HG02588 (cell line): ENCODE data around the gene FHAD1.
"Not testable (repeated sequence)": the region's sequence is repeated elsewhere in the genome, so short reads cannot be mapped to it uniquely, and the experiment has no call there.

Source experiments
- ATAC-seq: cut with Tn5 transposase; IDR thresholded peaks from one replicate; pipeline ENCODE4 v1.9.1; 2021; ENCODE audit warnings: mild to moderate bottlenecking, moderate library complexity; ENCODE audit not compliant: unreplicated experiment

The FHAD1 gene

DNA sequence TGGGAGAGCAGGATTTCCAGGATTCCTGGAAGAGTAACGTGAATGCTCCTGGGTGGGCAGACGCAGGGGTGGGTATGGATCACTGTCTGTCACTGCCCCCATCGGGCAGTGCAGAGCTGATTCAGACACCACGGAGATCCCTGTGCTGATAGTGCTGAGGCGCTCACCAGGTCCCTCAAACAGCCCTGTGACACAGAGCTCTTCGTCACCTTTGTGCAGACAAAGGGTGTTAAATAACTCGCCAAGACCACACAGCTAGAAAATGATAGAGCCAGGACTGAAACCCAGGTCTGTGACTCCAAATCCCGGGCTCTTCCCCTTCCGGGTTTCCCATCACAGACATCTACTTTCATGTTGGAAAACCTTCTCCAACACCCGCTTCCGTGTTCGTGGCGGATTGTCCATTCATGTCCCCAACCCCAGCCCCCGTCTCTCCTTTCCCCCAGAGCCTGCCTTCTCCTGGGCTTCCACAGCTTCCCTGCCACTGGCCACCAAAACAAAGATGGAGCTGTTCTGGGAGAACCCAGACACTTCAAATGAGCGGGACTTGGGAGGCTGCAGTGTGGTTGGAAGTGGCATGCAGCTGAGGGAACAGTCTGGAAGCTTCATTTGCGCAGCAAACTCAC, 165.3 kb downstream of the FHAD1 start:
- ATAC-seq: no peak

DNA sequence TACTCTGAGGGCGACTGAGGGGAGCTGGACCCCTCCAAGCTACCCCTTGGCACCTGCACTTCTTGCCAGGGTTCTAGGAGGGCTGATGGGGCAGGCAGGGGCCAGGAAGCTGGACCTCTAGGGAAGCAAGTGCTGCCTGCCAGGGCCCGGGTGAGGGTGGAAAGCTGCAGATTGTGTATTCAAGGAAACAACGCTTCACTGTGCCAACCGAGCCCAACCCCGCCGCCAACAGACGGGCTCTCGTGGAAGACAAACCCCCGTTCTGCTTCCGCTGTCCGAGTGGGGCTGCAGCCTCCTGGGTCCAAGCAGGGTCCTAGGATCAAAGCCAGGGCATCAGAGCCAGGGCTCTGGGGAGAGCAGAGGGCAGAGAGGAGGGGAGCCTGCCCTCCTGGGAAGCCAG, 165.8 kb downstream of the FHAD1 start:
- ATAC-seq: no peak

DNA sequence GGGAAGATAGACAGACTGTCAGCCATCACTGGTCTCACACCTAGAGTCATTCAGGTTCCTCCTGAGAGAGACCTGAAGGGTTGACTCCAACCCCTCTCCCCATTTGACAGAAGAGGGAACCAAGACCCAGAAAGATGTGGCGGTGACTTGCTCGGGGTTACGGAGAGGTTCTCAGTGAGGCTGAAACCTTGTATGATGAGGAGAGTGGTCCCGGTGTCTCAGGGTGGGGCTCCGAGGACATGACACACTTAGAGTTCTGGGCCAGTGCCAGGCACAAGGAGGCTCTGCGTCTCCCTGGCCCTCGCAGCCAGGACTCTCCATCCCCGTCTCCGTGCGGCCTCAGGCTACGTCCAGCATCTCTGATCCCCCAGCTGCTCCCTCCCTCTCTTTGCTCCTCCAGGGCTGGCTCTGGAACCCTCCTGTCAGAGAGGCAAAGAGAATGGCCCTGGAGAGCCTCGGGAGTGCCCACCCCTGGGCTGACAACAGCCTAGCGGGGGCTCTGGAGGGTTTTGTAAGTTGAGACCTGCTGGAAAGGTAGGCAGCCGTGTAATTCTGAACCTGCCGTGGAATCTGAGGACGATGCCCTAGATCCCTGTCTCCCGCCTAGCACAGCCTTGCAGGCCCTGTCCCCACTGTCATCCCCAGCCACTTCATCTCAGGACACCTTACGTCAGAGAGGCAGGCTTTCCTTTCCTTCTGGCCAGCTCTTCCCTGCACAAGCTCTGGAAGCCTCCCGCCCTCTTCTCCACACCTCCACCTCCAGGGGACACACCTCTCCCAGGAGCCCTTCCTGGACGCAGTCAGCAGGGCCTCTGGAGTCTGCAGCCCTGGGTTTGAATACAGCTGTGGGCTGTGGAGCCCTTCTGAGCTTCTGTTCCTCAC, 166.8 kb downstream of the FHAD1 start:
- no peak for ATAC-seq

DNA sequence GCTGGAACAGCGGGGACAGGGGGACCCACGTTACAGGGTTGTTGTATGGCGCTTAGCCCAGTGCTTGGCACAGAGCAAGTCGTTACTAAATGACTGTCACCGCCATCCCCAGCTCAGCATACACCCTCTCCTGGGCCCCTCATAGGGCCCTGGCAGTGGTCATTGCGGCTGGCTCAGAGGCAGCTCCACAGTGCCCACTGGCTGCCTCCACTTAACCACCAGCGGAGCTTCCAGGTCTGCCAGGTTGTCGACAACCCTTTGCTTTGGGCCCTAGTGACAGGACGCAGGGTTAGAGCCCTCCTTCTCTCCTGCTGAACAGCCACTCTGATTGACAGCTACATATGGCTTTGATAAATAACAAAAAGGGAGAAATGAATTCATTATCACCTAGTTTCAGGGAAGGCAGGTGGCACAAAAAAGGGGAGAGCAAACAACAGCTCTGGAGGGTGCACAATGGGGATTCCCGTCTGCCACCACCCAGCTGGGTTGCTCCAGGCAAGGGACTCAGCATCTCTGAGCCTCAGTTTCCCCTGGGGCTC, 167.5 kb downstream of the FHAD1 start:
- ATAC-seq: no peak

DNA sequence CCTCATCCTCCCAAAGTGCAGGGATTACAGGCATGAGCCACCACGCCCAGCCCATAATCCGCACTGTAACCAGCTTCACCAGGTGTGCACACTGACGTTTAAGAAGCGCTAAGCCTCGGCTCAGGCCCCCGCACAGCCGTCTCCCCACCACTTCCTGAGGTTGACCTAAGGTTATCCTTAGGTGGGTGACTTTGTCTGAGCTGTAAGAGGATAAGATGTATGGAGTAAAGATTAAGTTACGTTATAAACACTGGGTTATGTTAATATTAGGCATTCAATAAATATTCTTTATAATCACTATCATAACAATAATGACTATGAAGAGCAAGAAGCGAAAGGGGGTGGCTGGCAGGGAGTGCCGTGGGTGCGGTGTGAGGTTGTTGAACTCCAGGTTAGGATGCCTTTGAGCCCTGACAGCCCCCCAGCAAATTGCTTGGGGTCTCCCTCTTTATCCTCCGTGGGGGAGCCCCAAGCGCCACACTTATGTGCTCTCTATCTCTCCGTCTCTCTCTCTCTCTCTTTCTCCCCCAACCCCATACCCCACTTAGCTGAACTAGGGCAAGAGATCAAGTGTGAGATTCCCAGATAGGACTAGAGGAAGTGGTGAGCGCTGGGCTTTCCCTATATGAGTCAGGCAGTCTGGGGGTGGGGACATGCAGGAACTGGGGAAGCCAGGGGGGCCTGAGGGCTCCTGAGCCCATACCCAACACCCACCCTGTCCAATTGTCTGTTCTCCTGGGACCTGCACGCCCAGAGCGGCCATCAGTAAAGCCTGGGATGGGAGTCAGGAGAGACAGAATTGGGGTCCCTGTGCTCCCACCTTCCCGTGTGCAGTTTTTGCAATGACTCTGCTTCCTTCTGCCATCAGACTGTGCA, 170.3 kb downstream of the FHAD1 start:
- ATAC-seq: no peak

DNA sequence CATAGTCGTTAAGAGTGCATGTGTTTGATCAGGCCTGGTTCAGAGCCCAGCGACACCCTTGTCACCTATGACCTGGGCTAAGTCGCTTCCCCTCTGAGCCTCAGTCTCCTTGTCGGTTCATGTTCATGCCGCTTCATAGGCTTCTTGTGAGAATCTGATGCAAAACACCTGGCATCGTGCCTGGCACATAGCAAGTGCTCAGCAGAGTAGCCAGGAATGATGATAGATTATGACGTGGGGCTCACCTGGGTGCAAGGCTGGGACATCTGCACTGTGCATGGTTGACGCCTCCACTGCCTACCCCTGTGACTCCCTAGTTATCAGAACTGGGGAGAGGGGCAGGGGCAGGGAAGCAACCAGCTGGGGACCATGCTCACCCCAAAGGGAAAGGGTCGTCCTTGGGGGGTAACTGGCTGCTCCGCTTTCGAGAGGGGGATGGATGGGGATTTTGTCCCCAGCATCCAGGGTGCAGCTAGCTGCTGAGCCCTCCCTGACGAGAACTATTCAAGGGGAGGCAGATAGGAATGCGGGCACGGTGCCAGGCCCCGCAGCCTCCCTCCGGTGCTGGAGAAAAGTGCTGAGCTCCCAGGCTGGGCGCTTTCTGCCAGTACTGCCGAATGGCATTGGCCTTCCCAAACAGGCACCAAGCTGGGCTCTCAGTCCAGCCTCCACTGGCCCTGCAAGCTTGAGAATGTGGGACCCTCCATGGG, 171.9 kb downstream of the FHAD1 start:
- ATAC-seq: no peak

DNA sequence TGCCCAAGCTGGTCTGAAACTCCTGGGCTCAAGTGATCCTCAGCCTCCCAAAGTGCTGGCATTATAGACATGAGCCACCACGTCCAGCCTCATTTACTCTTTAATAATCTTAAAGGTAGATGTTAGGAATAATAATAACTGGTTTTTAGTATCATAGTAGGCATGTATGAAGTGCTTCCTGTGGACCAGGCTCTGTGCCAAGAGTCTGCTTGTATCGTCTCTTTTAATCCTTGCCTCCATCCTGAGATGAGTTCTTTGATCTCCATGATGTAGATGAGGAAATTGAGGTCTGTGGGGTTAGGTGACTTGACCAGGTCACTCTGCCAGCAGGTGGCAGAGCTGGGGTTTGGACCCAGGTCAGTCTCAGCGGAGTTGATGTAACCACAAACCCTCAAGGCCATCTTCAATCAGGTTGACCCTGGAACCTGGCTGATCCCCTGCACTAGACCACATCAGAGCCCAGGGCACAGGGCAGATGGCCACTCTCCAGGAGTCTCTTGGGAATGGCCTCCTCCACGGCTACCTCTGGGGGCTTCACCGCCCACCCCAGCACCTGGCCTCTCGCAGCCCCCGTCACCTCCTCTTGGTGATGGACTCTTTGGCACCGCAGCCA, 173.9 kb downstream of the FHAD1 start:
- no peak for ATAC-seq

DNA sequence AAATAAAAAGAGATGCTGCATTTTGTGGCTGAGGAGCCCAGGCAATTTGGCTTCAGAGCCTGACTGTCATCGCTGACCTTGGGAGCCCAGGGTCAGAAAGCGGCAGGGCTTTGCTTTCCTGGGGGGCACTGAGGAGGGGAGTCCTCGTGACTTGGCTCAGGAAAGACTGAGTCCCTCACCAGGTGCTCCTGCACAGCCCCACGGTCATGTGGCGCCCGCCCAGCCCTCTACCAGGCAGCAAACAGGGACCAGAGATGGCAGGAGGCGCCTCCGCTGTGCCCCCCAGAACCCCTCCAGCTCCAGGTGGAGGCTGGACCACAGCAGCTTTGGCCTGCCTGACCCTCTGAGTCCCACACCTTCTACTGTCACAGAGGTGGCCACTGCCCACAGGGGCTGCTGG, 175.8 kb downstream of the FHAD1 start:
- ATAC-seq: no peak

DNA sequence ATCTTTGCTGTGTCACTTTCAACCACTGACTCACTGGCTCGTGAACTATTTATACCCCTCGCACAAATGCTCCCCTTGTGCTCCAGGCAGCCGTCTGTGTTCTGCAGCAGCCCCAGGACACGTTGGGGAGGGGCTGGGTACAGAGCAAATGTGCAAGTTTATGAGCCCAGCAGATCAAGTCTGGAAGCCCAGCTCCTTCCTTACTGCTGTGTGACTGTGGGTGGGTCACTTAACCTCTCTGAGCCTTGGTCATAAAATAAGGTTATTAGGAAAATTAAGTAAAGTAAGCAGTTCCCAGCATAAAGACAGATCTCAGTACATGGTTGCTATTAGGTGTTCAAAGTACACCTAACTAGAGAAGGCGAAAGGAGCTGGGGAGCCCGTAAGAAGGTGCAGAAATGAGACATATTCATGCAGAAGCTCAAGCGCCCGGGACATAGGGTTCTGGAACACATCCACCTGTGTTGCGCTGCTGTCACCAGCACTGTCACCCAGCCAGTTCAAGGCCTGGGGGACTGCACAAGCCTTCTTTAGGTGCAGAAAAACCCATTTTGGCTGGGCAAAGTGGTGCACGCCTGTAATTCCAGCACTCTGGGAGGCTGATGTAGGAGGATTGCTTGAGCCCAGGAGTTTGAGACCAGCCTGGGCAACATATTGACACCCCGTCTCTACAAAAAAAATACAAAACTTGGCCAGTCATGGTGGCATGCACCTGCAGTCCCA, 176.5 kb downstream of the FHAD1 start:
- ATAC-seq: no peak

DNA sequence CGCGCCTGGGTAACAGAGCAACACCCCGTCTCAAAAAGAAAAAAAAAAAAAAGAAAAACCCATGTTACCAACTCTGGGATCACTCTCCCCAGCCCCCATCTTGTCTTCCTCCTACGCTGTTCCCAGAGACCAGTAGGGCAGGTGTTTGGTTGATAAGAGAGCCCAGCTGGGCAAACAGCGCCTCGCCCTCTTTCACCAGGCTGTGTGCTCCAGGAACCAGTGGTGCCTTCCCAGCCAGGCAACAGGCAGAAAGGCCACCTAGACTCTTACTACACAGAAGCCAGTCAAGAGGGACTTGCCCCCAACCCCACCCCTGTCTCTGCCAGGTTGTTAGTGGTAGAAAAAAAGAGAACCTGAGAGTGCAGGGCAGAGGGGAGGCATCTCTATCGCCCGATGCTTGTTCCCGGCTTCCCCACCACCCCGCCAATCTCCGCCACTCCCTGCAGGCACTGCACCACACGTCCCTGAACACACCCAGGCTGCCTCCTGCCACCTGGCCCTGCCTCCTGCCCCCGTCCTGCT, 177.2 kb downstream of the FHAD1 start:
- ATAC-seq: no peak

DNA sequence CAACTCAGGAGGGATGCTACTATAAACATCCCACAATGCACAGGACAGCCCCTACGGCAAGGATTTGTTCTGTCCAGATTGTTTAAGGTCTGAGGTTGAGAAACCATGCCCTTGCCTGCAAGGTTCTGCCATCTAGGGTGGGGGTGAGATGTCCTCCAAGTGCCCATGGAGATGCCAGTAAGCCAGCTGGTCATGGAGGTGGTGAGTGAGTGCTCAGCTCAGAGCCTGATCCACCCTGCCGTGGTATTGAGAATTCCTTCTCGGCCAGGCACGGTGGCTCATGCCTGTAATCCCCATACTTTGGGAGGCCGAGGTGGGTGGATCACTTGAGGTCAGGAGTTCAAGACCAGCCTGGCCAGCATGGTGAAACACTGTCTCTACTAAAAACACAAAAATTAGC, 178.0 kb downstream of the FHAD1 start:
- no peak for ATAC-seq

DNA sequence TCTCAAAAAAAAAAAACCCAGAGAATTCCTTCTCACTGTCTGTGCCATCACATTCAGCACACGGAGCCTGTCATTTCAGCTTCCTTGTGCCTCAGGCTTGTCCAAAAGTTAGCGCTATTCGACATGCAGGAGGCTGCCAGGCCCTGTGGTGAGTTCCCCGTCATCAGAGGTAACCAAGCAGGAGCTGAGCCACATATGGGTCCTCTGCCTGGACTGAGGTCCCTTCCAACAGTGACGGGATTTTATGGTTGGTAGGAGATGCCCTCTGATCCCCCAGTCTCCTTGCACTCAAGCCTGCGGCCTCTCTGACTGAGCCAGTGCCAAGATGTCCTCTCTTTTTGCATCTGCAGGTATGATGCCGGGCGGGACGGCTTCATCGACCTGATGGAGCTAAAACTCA, 178.5 kb downstream of the FHAD1 start:
- ATAC-seq: no peak

DNA sequence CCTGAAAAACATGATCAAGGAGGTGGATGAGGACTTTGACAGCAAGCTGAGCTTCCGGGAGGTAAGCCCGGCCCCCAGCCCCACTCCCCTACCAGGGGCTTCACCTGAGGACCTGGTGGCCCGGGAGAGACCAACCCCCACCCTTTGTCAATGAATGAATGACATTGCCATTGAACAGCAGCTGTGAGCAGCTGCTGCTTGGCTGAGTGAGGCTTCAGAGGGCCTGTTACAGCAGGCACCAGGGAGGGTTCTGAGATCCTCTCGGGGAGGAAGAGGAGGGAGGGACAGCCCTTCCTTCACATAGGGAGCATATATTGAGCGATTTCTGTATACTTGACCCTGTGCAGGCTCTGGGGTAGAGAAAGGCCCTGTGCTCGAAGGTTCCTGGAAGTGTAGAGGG, 178.9 kb downstream of the FHAD1 start:
- no peak for ATAC-seq

DNA sequence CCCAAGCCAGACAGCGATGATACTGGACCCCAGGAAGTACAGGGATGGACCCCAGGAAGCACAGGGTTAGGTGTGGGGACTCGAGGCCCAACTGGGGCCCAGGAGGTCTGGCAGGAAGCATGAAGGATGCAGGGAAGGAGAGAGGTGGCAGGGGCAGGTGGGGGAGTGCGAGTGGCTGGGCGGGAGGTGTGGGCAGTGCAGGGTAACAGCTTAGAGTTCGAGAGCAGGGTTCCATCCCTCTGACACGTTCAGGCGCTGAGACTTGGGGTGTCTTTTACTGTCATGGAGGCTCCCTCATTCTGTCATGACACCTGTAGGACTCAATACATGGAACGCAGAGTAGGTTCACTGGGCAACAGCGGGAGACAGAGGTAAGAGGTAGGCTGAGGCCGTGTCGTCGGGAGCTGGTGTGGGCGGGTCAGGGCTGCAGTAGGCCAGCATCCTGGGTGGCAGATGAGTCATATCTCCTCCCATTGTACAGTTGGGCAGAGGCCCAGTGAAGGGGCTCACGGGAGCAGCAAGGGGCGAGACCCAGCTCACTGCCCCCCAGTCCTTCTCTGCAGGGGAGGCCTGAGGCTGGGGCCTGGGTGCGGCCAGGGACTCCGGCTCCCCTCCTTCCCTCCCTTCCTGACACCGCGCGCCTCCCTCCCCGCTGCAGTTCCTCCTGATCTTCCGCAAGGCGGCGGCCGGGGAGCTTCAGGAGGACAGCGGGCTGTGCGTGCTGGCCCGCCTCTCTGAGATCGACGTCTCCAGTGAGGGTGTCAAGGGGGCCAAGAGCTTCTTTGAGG, 179.7 kb downstream of the FHAD1 start:
- no peak for ATAC-seq

DNA sequence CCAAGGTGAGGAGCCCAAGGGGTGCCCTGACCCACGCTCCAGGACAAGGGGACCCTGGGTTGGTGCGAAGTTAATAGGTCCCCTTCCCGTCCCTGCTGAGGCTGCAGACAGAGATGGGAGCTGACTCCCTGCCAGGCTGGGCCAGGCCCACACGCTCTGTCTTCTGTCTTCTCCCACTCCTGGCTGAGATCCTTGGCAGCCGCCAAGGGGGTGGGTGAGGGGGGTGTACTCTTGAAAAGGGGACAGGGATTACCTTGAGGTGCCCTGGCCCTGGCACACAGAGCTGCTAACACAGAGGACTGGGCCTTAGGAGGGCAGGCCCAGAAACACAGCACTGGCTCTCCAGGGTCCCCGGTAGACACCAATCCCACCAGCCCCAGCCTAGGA, 180.2 kb downstream of the FHAD1 start:
- no peak for ATAC-seq

DNA sequence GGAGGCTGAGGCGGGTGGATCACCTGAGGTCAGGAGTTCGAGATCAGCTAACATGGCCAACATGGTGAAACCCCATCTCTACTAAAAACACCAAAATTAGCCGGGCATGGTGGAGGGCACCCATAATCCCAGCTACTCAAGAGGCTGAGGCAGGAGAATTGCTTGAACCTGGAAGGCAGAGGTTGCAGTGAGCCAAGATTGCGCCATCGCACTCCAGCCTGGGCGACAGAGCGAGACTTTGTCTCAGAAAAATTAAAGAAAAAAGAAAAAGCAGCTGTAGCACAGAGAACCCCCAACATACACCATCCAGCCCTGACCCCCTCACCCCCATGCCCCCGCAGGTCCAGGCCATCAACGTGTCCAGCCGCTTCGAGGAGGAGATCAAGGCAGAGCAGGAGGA, 181.2 kb downstream of the FHAD1 start:
- not testable (repeated sequence) for ATAC-seq

DNA sequence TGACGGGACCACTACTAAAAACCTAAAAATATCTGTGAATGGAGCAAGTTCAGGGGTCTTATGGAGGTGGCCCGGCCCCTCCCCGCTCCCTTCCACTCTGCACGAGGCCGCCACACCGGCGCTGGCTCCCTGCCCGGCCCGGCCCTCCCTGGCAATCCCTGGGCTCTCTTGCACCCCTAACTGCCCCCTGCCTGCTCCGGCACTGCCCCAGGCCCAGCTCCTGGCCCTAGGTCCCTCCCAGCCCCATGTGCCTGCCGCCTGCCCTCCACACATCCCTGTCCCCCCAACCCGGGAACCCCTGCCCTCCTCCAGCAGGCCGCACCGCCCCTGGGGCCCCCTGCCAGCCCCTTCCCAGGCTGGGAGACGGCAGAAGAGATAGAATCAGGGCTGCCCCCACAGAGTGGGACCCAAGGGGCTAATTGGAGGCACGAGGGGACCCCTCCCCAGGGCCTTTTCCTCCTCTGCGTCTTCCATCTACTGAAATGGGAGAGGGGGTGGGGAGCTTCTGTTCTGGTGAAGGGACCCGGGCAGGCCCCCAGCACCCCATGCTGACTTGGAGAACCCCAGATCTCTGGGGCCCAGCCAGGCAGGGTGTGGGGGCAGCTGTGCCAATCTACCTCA, 181.9 kb downstream of the FHAD1 start:
- ATAC-seq: no peak

DNA sequence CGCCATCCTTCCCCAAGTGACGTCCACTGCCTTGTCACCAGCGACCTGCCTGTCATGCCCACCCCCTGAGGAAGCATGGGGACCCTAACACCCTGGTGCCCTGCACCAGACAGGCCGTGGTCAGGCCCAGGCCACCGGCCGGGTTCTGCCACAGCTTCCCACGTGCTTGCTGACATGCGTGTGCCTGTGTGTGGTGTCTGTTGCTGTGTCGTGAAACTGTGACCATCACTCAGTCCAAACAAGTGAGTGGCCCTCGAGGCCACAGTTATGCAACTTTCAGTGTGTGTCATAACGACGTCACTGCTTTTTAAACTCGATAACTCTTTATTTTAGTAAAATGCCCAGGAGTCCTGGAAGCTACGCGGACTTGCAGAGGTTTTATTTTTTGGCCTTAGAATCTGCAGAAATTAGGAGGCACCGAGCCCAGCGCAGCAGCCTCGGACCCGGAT, 182.7 kb downstream of the FHAD1 start:
- ATAC-seq: no peak
